ENCODE data around the gene E2F2.

The E2F2 gene

GRCh38 chr1:23530747-23531561 is at the start of gene E2F2:
Gene E2F2, minus strand, starts transcription at chr1:23531233. Its CDS starts 440 bp downstream, at chr1:23530793.
- peak; percentile 63 to 79 (median 66) for DNase-seq (ENCODE audit: low read depth in 3 of 3)

- DNase-seq (ENCODE audit: low read depth in 3 of 3) = no peak
Measured at GRCh38 chr1:23578997-23579363, 47.9 kb upstream of the E2F2 start.

- no peak for DNase-seq (ENCODE audit: low read depth in 3 of 3)
Measured at GRCh38 chr1:23578311-23578996, 47.4 kb upstream of the E2F2 start.

GRCh38 chr1:23577056-23578004 is 46.3 kb upstream of the E2F2 start:
- DNase-seq (ENCODE audit: low read depth in 3 of 3) = peak in 1 of 3 experiments; percentile 37

GRCh38 chr1:23576338-23577055 is 45.5 kb upstream of the E2F2 start:
- no peak for DNase-seq (ENCODE audit: low read depth in 3 of 3)

GRCh38 chr1:23575226-23575810 is 44.3 kb upstream of the E2F2 start:
- no peak for DNase-seq (ENCODE audit: low read depth in 3 of 3)

- no peak for DNase-seq (ENCODE audit: low read depth in 3 of 3)
Measured at GRCh38 chr1:23574265-23574754, 43.3 kb upstream of the E2F2 start.

- DNase-seq (ENCODE audit: low read depth in 3 of 3) = no peak
Measured at GRCh38 chr1:23573574-23574182, 42.6 kb upstream of the E2F2 start.

- DNase-seq (ENCODE audit: low read depth in 3 of 3) = no peak
Measured at GRCh38 chr1:23571465-23571864, 40.4 kb upstream of the E2F2 start.

GRCh38 chr1:23570001-23570691 is 39.1 kb upstream of the E2F2 start:
- no peak for DNase-seq (ENCODE audit: low read depth in 3 of 3)

GRCh38 chr1:23568608-23569383 is 37.8 kb upstream of the E2F2 start:
- no peak for DNase-seq (ENCODE audit: low read depth in 3 of 3)

- DNase-seq (ENCODE audit: low read depth in 3 of 3) = no peak
Measured at GRCh38 chr1:23567996-23568607, 37.1 kb upstream of the E2F2 start.

- no peak for DNase-seq (ENCODE audit: low read depth in 3 of 3)
Measured at GRCh38 chr1:23567629-23567995, 36.6 kb upstream of the E2F2 start.

GRCh38 chr1:23566304-23566703 is 35.3 kb upstream of the E2F2 start:
- DNase-seq (ENCODE audit: low read depth in 3 of 3) = no peak

GRCh38 chr1:23565776-23566175 is 34.7 kb upstream of the E2F2 start:
- DNase-seq (ENCODE audit: low read depth in 3 of 3) = no peak

GRCh38 chr1:23564529-23565122 is 33.6 kb upstream of the E2F2 start:
- DNase-seq (ENCODE audit: low read depth in 3 of 3) = no peak

- DNase-seq (ENCODE audit: low read depth in 3 of 3) = no peak
Measured at GRCh38 chr1:23563755-23564374, 32.8 kb upstream of the E2F2 start.

- DNase-seq (ENCODE audit: low read depth in 3 of 3) = no peak
Measured at GRCh38 chr1:23563003-23563402, 32.0 kb upstream of the E2F2 start.

All from stimulated activated CD4-positive, alpha-beta T cell treated with anti-CD3 and anti-CD28 coated beads, TNF-alpha, amount 100 ng/mL, for 24 hours (primary cell).